Measurements from ENCODE around the gene BMP7. TPM values are rescaled to one million over a fixed set of nuclear protein-coding genes. Genes with fewer than 3 reads are reported as not detected.

Gene BMP7
- total and polyA plus RNA-seq, 2 of the 13 experiments (the other 11 are each of a cell fraction or from before 2014, with no cell fraction given) = not detected

GRCh38 chr20:57209413-57209812 is 57.0 kb downstream of the BMP7 start:
- Histone ChIP-seq H3K4me3 (replicated peaks in 1 of 3; ENCODE audit: insufficient read depth in 1 of 3, low read depth in 2 of 3, low read length in 3 of 3) (no peak overlapping the region), H4K20me1 (ENCODE audit: insufficient read depth, low read length) (no peaks in the 10 kb centered on the region; the same call in 1 of the 2 replicates), H3K9ac (ENCODE audit: insufficient read depth, low read depth, low read length) (no peak overlapping the region), H3K4me2 (ENCODE audit: low read depth, low read length) (no peak overlapping the region), H3K9me3 (ENCODE audit: low read length) (peaks cover 6% of the 10 kb centered on the region; the same call in 1 of the 2 replicates), H3K79me2 (ENCODE audit: insufficient read depth, low read length) (no peaks in the 10 kb centered on the region), H3K4me1 (ENCODE audit: insufficient read depth, low read length) (peaks cover 15% of the 10 kb centered on the region), H3K27me3 (ENCODE audit: control insufficient read depth in 1 of 2, insufficient read depth in 2 of 2, low read length in 2 of 2) (peaks cover 16 to 59% of the 10 kb centered on the region in 2 experiments; a peak in 4 of 5 replicates), H2AFZ (ENCODE audit: low read length) (no peak overlapping the region), H3K36me3 (replicated peaks in 1 of 2; ENCODE audit: control insufficient read depth in 1 of 2, insufficient read depth in 2 of 2, low read length in 2 of 2) (no peaks in the 10 kb centered on the region), H3K27ac (ENCODE audit: extremely low read length, insufficient read depth, low read length) (no peak overlapping the region)
- intact Hi-C loops (cut with micrococcal nuclease; ENCODE audit: unreplicated experiment) = no loop called here
- no TSS peak for BruUV-seq (replicated peaks)
- in situ Hi-C loops (cut with HindIII; ENCODE audit: extremely low pct_ligation_motif_present, low pct_unique_long_range_greater_than_20kb) = no loop called here
- no peak for DNase-seq (ENCODE audit: low spot score)
- no peak for ATAC-seq
- ChIA-PET CTCF (ENCODE audit: low intra/inter-chr PET ratio, low total read pairs) (no interaction called here), POLR2A (no interaction called here)
- TF ChIP-seq ZNF567 (CRISPR knock-in tag; IDR thresholded peaks at IDR 0.05; ENCODE audit: borderline replicate concordance) (no peak), ZNF546 (CRISPR knock-in tag; conservative IDR thresholded peaks at IDR 0.05) (no peak), LRRFIP1 (CRISPR knock-in tag; conservative IDR thresholded peaks at IDR 0.05) (no peak), TMF1 (CRISPR knock-in tag; IDR thresholded peaks at IDR 0.05; ENCODE audit: low read depth) (no peak), IKZF1 (IDR thresholded peaks at IDR 0.05) (no peak), ZBTB46 (CRISPR knock-in tag; IDR thresholded peaks at IDR 0.05; ENCODE audit: borderline replicate concordance) (no peak), RBM22 (optimal IDR thresholded peaks at IDR 0.05; ENCODE audit: low read length) (no peak), ZNF792 (CRISPR knock-in tag; IDR thresholded peaks at IDR 0.05) (no peak), ZNF362 (CRISPR knock-in tag; IDR thresholded peaks at IDR 0.05; ENCODE audit: borderline replicate concordance) (no peak), NFIB (CRISPR knock-in tag; IDR thresholded peaks at IDR 0.05; ENCODE audit: borderline replicate concordance) (no peak)
- no peak for FAIRE-seq
- 71% methylated on average over 3 of the region's 3 CpGs for WGBS (ENCODE audit: low lambda C conversion rate)
